GM12892 (cell line): ENCODE data around the gene ST6GAL1.
"Not testable (repeated sequence)": the region's sequence is repeated elsewhere in the genome, so short reads cannot be mapped to it uniquely, and the experiment has no call there.

ENCODE experiments used
- DNase-seq: peaks from one replicate; pipeline ENCODE4 v3.0.0; 2011; ENCODE audit not compliant: insufficient read length
- FAIRE-seq: peaks from 2 replicates; lab custom pipeline; 2011; peaks lifted over from hg19 to GRCh38; lab: Jason Lieb, UNC
- POLR2A ChIP-seq: IDR thresholded peaks from 2 replicates; pipeline ENCODE4 v1.6.1; 2011; ENCODE audit warnings: low read depth, low read length, control low read depth
- POLR2AphosphoS5 ChIP-seq: IDR thresholded peaks from 2 replicates; pipeline ENCODE4 v1.6.1; 2011; ENCODE audit warnings: low read depth, low read length, control low read depth
- TAF1 ChIP-seq: IDR thresholded peaks from 2 replicates; pipeline ENCODE4 v1.6.1; 2011; ENCODE audit warnings: low read depth, mild to moderate bottlenecking, control low read depth, low read length, borderline replicate concordance

The ST6GAL1 gene

DNA sequence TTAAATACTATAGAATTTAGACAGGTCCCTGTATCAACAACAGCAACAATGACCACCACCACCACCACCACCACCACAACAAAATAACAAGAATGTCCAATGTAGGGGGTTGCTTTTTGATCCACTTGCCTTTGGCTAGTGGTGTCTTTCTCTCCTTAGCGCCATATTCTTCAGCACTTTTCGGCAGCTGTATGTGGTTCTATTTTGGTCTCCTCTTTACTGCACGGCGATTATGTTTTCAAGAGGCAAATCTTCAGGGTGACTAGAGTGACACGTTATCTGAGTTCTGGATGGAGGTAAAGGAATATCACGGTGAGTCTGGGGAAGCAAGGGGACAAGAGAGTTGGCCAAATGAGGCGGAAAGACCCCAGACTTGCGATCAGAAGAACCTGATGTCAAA lies 56.1 kb downstream of the ST6GAL1 start:
- TF ChIP-seq POLR2A (no peak), TAF1 (no peak), POLR2AphosphoS5 (no peak)
- FAIRE-seq: peak; percentile 5
- DNase-seq: no peak

DNA sequence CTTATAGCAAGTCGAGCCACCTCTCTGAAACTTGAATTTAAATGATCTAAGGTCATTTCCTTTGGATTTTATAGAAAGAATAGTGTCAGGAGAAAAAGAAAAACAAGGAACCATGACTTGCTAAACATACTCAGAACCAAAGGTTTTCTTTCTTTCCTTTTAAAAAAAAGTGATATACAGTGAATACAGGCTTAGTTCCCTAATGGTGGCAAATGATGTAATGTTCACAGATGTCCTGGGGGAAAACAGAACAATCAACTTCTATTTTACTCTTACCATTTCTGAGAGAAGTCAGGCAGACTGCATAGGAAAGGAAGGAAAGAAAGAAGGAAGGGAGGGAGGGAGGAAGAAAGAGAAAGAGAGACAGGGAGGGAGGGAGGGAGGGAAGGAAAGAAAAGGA lies 56.5 kb downstream of the ST6GAL1 start:
- FAIRE-seq: no peak
- no peak for DNase-seq
- TF ChIP-seq POLR2A: no peak
- TF ChIP-seq POLR2AphosphoS5: no peak
- no peak for TF ChIP-seq TAF1

DNA sequence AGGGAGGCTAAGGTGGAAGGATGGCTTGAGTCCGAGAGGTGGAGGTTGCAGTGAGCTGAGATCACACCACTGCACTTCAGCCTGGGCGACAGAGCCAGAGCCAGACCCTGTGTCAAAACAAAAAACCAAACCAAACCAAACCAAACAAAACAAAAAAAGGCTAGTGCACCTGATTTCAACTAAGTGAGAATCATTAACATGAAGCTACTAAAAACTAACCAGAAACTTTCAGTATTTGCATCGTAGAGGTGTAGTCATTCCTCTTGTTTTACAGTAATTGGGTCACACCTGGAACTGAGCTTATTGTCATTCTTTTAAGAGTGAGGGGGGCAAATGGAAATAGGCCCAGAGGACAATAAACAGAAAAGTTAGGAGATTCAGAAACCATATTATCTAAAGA lies 58.5 kb downstream of the ST6GAL1 start:
- peak; percentile 57 for FAIRE-seq

DNA sequence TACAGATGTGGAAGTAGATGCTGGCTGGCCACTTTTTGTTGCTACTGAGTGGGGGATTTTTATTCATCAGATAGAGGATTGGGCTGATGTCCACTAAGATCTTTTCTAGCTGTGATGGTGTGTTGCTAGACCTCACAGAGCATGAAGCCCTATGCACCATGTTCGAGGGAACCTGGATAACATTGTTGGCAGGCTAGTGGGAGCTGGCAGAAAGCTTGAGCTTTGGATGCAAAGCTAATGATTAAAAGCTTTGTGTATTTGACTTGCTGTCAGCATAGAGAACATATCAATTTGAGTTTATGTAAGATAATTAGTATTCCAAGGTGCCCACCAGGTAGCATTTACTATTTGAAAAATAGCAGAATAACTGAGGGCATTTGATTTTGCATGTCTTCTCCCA lies 59.1 kb downstream of the ST6GAL1 start:
- no peak for TF ChIP-seq TAF1
- TF ChIP-seq POLR2AphosphoS5: no peak
- TF ChIP-seq POLR2A: no peak
- DNase-seq (no peak), FAIRE-seq (peak; percentile 73)

More for the DNA sequence above, 58.5 kb downstream of the ST6GAL1 start:
- TF ChIP-seq POLR2A (no peak), TAF1 (no peak), POLR2AphosphoS5 (no peak)
- DNase-seq: no peak

DNA sequence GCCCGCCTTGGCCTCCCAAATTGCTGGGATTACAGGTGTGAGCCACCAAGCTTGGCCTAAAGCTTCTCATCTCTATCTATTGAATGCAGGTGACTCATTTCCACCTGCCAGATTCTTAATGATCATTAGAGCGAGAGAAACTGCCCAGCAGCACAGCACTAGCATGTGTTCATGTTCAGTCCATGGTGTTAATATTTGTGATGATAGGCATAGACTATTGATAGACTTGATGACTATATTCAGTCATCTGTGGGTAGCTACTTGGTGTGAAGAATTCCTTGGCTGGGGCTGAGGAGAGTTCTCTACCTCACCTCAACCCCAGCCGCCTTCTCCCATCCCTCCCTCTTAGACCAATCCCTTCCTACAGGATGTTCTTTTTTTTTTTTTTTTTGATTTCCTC lies 60.0 kb downstream of the ST6GAL1 start:
- FAIRE-seq: no peak
- TF ChIP-seq TAF1 (no peak), POLR2AphosphoS5 (no peak), POLR2A (no peak)
- DNase-seq: no peak

DNA sequence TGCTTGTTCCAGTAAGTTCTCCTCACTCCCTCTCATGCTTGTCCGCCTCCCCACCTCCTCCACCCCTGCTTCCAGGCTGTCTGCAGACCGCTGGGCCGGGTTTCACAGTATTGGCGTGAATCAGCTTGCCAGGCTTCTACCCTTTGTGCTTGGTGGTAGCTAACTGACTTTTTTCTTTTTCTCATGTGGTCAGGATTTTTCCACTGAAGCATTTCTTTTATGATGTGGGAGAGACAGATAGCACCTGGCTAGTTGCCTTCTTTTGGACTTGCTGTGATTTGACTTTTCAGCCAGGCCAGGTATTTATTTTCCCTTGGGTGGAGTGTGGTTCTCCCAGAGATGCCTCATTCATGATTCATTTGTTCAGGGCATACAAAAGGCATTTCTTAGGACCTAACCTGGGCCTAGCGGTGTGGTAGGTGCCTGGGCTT lies 60.6 kb downstream of the ST6GAL1 start:
- TF ChIP-seq TAF1 (no peak), POLR2A (no peak), POLR2AphosphoS5 (no peak)
- no peak for FAIRE-seq
- no peak for DNase-seq

DNA sequence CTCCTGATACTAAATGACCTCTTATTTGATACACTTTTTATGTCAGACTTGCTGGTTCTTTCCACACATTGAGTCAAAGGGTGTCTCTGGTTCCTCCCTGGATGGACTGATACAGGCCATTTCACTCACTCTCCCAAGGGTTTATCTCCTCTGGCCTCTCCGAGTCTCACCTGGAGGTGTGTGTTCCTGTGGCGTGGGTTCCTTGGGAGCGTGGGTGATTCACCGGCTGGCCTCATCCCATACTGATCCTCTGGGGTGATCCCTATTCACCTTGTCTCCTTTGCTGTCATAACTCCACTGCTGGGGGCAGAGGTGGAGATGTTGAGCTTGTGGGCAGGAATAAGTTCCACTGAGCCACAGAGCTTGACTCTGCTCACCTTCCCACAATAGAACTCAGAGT lies 61.1 kb downstream of the ST6GAL1 start:
- DNase-seq: no peak
- TF ChIP-seq TAF1 (no peak), POLR2AphosphoS5 (no peak), POLR2A (no peak)
- no peak for FAIRE-seq

DNA sequence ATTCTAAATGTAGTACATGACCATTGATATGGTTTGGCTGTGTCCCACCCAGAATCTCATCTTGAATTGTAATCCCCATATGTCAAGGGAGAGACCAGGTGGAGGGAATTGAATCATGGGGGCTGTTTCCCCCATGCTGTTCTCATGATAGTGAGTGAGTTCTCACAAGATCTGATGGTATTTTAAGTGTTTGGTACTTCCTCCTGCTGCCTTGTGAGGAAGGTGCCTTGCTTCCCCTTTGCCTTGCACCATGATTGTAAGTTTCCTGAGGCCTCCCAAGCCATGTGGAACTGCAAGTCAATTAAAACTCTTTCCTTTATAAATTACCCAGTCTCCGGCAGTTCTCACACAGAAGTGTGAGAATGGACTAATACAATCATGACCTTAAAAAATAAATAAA lies 61.8 kb downstream of the ST6GAL1 start:
- DNase-seq, FAIRE-seq: not testable (repeated sequence)

DNA sequence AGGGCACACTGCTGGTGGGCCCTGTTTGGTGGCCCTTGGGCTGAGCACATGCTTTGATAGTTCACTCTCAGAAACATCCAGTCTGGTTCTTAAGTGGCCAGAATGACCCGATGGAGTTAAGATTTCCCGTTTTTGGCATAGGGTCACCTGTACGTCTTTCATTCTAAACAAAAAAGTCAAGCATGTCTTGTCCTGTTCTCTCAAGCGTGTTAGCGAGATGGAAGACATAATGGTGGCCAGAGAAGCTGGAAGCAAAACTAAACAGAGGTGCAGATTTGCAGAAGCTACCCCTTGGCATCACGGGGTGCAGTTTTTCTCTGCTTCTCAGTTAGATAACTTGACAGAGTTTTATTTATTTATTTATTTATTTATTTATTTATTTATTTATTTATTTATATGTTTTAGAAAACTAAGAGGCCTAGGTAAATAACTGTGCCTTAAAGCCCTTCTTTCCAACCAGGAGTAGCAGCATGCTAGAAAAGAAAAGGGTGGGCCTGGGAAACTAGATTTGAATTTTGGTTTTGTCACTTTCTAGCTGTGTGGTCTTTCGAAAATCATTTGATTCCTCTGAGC lies 63.0 kb downstream of the ST6GAL1 start:
- DNase-seq (no peak), FAIRE-seq (peak; percentile 53)
- TF ChIP-seq POLR2A (no peak), TAF1 (no peak), POLR2AphosphoS5 (no peak)

DNA sequence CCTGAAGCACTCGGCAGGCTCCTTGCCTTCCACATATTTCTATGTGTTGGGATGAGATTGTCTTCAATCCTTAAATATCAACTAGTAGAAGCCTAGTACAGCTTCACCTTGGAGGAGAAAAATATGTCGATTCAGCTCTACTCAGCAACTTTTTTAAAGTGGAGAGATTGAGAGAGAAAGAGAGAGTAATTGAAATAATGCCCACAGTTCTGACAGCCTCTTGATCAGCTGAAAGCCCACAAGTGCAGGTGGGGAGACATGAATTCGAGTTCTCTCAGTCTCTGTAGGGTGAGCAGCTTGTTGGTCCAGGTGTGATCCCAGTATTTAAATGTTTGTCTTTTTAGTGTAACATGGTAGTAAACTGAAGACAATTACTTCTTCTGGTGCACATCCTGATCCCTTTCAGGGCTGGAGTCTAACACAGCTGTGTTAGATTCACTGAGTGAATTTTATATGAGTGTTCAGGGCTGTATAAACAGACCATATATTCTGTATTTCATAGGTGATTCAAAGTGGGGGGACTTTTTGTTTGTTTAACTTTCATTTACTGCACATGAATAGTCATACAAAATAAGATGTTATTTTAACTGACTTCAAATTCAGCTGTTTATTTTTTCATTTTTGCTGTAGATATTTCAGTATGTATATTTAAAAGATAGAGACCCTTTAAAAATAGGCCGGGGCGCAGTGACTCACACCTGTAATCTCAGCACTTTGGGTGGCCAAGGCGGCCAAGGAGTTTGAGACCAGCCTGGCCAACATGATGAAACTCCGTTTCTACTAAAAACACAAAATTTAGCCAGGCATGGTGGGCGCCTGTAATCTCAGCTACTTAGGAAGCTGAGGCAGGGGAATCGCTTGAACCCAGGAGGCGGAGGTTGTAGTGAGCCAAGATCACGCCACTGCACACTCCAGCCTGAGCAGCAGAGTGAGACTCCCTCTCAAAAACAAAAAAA lies 64.0 kb downstream of the ST6GAL1 start:
- no peak for TF ChIP-seq POLR2A
- no peak for TF ChIP-seq TAF1
- no peak for TF ChIP-seq POLR2AphosphoS5
- FAIRE-seq: peak; percentile 5
- no peak for DNase-seq

DNA sequence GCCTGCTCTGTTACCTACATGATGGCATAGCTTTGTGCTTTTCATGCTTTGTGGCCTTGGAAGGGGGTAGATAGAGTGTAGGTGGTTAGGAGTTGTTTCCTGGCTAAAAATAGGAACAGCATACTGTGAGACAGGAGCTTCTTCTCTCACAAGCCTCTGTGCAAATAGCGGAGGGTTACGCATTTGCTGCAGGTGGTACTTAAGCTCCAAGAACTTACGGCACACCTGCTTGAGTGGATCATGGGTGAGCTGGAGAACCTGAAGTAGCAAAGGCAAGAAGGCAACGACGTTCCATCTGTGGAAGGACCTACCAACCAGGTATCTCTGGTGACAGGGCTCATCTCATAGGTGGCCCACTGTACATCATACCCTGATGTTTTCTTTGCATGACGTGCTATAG lies 66.0 kb downstream of the ST6GAL1 start:
- DNase-seq (no peak), FAIRE-seq (peak; percentile 63)
- TF ChIP-seq TAF1: no peak
- TF ChIP-seq POLR2AphosphoS5: no peak
- no peak for TF ChIP-seq POLR2A

DNA sequence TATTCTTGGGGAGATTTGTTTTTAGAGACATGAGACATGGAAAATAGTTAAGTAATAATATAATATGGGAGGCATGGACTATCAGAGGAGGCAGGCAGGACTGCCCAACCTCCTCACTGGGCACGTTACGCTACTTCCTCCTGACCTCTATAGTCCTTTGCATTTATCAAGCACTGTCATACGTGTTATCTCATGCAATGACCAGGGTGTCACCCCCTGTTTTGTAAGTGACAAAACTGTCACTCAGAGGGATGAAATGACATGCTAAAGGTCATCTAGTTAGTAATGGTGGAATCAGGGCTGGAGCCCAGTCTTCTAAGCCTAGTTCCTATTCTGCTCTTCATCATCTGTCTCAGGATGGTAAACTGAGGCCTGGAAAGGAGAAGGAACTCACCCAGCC lies 66.7 kb downstream of the ST6GAL1 start:
- TF ChIP-seq POLR2A (0 out of 2 replicates have a peak, but pooled peaks have one; percentile 2), TAF1 (no peak), POLR2AphosphoS5 (no peak)
- DNase-seq: no peak
- peak; percentile 77 for FAIRE-seq

DNA sequence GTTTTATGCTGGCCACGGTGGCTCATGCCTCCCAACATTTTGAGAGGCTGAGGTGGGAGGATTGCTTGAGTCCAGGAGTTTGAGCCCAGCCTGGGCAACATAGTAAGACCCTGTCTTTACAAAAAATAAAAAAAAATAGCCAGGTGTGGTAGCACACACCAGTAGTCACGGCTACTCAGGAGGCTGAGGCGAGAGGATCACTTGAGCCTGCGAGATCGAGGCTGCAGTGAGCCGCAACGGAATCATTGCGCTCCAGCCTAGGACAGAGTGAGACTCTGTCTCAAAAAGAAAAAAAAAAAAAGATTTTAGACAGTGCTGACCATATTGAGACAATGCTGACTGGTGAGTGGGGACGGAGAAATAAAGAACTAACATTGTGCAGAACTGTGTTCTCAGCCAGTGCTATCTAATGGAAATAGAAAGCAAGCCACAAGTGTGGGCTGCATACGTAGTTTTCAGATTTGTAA lies 67.2 kb downstream of the ST6GAL1 start:
- TF ChIP-seq POLR2A (no peak), POLR2AphosphoS5 (no peak), TAF1 (no peak)
- no peak for FAIRE-seq
- DNase-seq: no peak
